Osteoblast (primary cell): ENCODE results near the gene SLC19A1. TPM values are rescaled to one million over a fixed set of nuclear protein-coding genes. Genes with fewer than 3 reads are reported as not detected.
"Not testable (repeated sequence)": the region's sequence is repeated elsewhere in the genome, so short reads cannot be mapped to it uniquely, and the experiment has no call there.

Experiments
- DNase-seq: peaks from one replicate; pipeline ENCODE4 v3.0.0; 2011; ENCODE audit warnings: low spot score, mixed read lengths; ENCODE audit not compliant: insufficient read length; ENCODE audit errors: missing footprints
- H2AFZ ChIP-seq: 2 replicates; pipeline ENCODE4 v1.6.0; 2011; ENCODE audit warnings: mild to moderate bottlenecking, low read length
- H3K27ac ChIP-seq: 2 replicates; pipeline ENCODE4 v1.5.1; 2011; ENCODE audit warnings: mild to moderate bottlenecking, low read depth, low read length, moderate library complexity
- H3K27me3 ChIP-seq: 2 replicates; pipeline ENCODE4 v1.6.0; 2012; ENCODE audit warnings: mild to moderate bottlenecking, control low read depth, inconsistent platforms, low read length, moderate library complexity; ENCODE audit not compliant: insufficient read depth
- H3K36me3 ChIP-seq: 2 replicates; pipeline ENCODE4 v1.5.1; 2011; ENCODE audit warnings: mild to moderate bottlenecking, low read length, control low read depth, moderate library complexity; ENCODE audit not compliant: insufficient read depth
- H3K4me1 ChIP-seq: 2 replicates; pipeline ENCODE4 v1.5.1; 2011; ENCODE audit warnings: mild to moderate bottlenecking, low read length, control low read depth, moderate library complexity; ENCODE audit not compliant: insufficient read depth
- H3K4me2 ChIP-seq: 2 replicates; pipeline ENCODE4 v1.6.0; 2011; ENCODE audit warnings: mild to moderate bottlenecking, low read length; ENCODE audit not compliant: insufficient read depth
- H3K4me3 ChIP-seq: fragments of 200-600 bp; sonication (generic); 3 replicates; pipeline ENCODE4 v1.5.1; 2012; ENCODE audit warnings: mild to moderate bottlenecking, low read length, inconsistent platforms; ENCODE audit not compliant: insufficient read depth
- H3K79me2 ChIP-seq: 2 replicates; pipeline ENCODE4 v1.6.0; 2012; ENCODE audit warnings: mild to moderate bottlenecking, low read length, control low read depth, inconsistent platforms; ENCODE audit not compliant: insufficient read depth
- H3K9me3 ChIP-seq: 2 replicates; pipeline ENCODE4 v1.5.1; 2011; ENCODE audit warnings: low read depth, low read length, control low read depth
- H4K20me1 ChIP-seq: 2 replicates; pipeline ENCODE4 v1.6.0; 2012; ENCODE audit warnings: mild to moderate bottlenecking, low read length, control low read depth; ENCODE audit not compliant: insufficient read depth
- CTCF ChIP-seq: IDR thresholded peaks from 2 replicates; pipeline ENCODE4 v1.5.1; 2011; ENCODE audit warnings: mild to moderate bottlenecking, low read depth, low read length, moderate library complexity; ENCODE audit errors: extremely low read depth
- total RNA-seq: library from RNA; depleted of rRNA; stranded (reverse); fragments of >200 nt; gene quantifications from 2 replicates; pipeline ENCODE4 v1.2.3, GENCODE V29; 2012

SLC19A1 gene
- total RNA-seq, 1 donor, result 2.9 TPM

GRCh38 chr21:45531393-45532215, 10.6 kb downstream of the SLC19A1 start:
- Histone ChIP-seq H3K4me2 (no peak overlapping the region), H3K4me1 (no peaks in the 10 kb centered on the region), H3K9me3 (no peaks in the 10 kb centered on the region), H3K79me2 (no peaks in the 10 kb centered on the region), H3K4me3 (no peak overlapping the region), H2AFZ (no peak overlapping the region), H3K27ac (no peak overlapping the region), H3K27me3 (no peaks in the 10 kb centered on the region), H4K20me1 (no peaks in the 10 kb centered on the region), H3K36me3 (peaks cover 9% of the 10 kb centered on the region)
- no peak for DNase-seq
- no peak for TF ChIP-seq CTCF

GRCh38 chr21:45531114-45531392, 11.2 kb downstream of the SLC19A1 start:
- H3K4me1 ChIP-seq, H2AFZ ChIP-seq, H4K20me1 ChIP-seq, DNase-seq, H3K27ac ChIP-seq, H3K27me3 ChIP-seq, H3K79me2 ChIP-seq, H3K4me3 ChIP-seq, H3K9me3 ChIP-seq, H3K36me3 ChIP-seq, H3K4me2 ChIP-seq: not testable (repeated sequence)

- Histone ChIP-seq H3K4me2 (no peak overlapping the region), H3K27ac (no peak overlapping the region), H3K4me1 (no peaks in the 10 kb centered on the region), H2AFZ (no peak overlapping the region), H3K36me3 (peaks cover 9% of the 10 kb centered on the region), H3K9me3 (no peaks in the 10 kb centered on the region), H3K4me3 (no peak overlapping the region), H3K27me3 (no peaks in the 10 kb centered on the region), H3K79me2 (no peaks in the 10 kb centered on the region), H4K20me1 (no peaks in the 10 kb centered on the region)
- no peak for TF ChIP-seq CTCF
- DNase-seq, result no peak
These were observed 11.7 kb downstream of the SLC19A1 start for GRCh38 chr21:45530423-45531113.

- no peak overlapping the region for H3K4me3 ChIP-seq
- H3K36me3 ChIP-seq, result peaks cover 9% of the 10 kb centered on the region
- no peak overlapping the region for H2AFZ ChIP-seq
- no peaks in the 10 kb centered on the region for H3K9me3 ChIP-seq
- H4K20me1 ChIP-seq, result no peaks in the 10 kb centered on the region
- H3K79me2 ChIP-seq, result no peaks in the 10 kb centered on the region
- H3K4me2 ChIP-seq, result no peak overlapping the region
- DNase-seq, result no peak
- no peaks in the 10 kb centered on the region for H3K27me3 ChIP-seq
- H3K4me1 ChIP-seq, result no peaks in the 10 kb centered on the region
- no peak for TF ChIP-seq CTCF
- H3K27ac ChIP-seq, result no peak overlapping the region
These were observed 12.3 kb downstream of the SLC19A1 start for GRCh38 chr21:45529785-45530422.
